GM18909 (cell line): ENCODE results near the gene APBB1IP.
A peak's percentile ranks its signal among the peaks of the same experiment; 100 is the strongest.
"Not testable (repeated sequence)": the region's sequence is repeated elsewhere in the genome, so short reads cannot be mapped to it uniquely, and the experiment has no call there.

ENCODE experiments used
- ATAC-seq: cut with Tn5 transposase; IDR thresholded peaks from one replicate; pipeline ENCODE4 v1.9.1; 2021; ENCODE audit warnings: mild to moderate bottlenecking; ENCODE audit not compliant: unreplicated experiment, poor library complexity

APBB1IP gene

DNA sequence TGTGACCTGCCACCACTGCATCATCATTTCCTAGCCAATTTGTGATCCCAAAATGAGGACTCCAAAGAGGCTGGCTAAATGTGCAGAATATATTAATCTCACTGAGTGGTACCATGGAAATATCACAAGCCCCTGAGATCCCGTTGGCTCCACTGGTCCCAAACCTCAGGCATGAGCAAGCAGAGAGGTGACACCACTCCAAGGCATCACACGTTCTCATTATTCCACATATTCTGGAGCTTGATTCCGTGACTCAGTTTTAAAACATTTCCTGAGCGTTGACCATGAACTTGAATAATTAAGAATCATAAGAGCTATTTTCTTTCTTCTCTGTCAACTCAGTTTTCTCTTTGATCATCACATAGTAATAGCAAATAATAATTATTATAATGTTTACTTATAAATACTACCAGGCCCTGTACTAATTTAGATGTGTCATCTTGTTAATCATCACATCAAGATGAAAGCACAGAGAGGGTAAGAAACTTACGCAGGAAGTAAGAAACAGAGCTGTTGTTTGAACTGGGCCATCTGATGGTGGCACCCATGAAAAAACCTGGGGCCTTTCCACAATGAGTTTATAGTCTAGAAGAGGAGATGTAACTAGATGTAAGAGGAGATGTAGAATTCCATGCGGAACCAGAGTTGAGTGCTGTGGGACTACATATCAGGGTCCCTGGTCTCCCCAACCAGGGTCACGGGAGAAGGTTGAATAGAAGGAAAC, 3.5 kb downstream of the APBB1IP start:
- no peak for ATAC-seq

DNA sequence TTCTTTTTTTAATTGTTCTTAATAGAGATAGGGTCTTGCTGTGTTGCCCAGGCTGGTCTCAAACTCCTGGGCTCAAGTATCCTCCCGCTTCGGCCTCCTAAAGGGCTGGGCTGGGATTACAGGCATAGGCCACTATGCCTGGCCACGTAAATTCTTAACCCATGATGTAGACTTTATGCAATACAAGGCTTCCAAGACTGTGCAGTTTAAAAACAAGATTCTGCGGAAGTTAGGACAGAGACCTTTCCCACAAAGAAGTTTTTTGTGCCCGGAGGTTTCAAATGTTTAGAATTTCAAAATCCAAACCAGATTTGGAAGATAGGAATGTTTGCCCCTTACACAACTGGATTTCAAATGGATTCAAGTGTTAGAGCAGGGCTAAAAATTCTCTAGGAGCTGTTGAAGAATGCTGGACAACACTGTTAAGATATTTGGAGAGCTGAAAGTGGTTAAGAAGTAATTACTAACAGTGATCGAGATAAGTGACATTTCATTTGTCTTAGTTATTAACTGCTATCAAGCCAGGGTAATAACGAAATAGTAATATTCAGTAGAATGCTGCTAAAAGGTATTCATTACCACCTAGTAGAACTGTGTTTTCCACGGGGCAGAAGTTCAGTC, 7.4 kb downstream of the APBB1IP start:
- ATAC-seq: no peak

DNA sequence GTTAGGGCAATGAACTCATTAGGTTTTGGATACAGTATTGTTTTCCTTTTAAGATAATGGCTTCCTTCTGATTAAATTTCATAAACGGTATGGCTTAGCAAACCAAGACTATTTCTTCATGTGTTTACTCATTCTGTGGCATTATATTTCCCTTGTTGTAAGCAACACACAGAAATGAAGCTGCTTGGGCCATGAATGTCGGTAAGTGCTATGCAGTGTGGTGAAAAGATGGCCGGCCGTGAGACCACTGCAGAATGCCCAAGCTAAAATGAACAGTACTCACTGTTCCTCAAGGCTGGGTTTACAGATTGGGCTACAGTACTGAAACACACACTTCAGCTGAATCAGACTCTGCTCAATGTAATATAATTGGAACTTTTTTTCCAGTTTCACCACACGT, 8.1 kb downstream of the APBB1IP start:
- no peak for ATAC-seq

DNA sequence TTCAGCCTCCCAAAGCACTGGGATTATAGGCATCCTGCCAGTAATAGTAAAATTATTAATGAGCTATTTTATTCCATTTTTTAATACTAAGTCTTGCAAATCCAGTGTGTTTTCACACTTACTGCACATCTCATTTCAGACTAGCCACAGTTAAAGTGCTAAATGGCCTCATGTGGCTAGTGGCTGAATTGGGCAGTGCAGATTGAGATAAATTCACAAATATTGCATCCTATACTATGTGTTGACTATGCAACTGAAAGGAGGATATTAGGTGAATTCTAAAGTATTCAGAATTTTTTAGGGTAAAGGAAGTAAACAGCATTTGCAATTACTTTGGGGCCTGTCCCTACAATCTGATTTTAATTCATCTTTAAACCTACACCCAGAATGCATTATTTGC, 10.2 kb downstream of the APBB1IP start:
- peak; percentile 45 for ATAC-seq

- peak; percentile 92 for ATAC-seq
Measured at GRCh38 chr10:26448706-26449435, 10.7 kb downstream of the APBB1IP start.

- ATAC-seq: no peak
Measured at GRCh38 chr10:26449726-26450125, 11.6 kb downstream of the APBB1IP start.

GRCh38 chr10:26451903-26452302, 13.8 kb downstream of the APBB1IP start:
- no peak for ATAC-seq

DNA sequence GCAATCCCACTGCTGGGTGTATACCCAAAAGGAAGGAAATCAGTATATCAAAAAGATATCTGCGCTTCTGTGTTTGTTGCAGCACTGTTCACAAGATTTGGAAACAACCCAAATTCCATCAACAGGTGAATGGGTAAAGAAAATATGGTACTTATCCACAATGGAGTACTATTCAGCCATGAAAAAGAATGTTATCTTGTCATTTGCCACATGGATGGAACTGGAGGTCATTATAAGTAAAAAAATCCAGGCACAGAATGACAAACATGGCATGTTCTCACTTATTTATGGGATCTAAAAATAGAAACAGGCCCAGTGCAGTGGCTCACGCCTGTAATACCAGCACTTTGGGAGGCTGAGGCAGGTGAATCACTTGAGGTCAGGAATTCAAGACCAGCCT, 15.7 kb downstream of the APBB1IP start:
- no peak for ATAC-seq

- ATAC-seq: no peak
Measured at GRCh38 chr10:26454891-26455290, 16.8 kb downstream of the APBB1IP start.

- ATAC-seq: no peak
Measured at GRCh38 chr10:26455567-26456315, 17.6 kb downstream of the APBB1IP start.

DNA sequence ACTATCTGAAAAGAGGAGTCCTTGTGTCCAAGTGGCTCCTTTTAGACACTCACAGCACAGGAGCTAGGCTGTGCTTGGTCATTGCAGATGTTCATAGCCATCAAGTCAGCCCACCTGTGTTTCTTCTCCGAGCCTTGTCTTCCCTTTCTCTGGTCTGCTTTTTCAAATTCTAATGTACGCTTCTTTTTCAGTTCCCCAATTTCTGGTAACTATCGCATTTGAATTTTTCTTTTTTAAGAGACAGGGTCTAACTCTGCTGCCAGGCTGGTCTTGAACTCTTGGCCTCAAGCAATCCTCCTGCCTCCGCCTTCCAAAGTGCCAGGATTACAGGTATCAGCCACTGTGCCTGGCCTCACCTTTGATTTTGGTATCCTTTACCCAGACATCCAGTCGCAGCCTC, 18.9 kb downstream of the APBB1IP start:
- peak; percentile 90 for ATAC-seq

DNA sequence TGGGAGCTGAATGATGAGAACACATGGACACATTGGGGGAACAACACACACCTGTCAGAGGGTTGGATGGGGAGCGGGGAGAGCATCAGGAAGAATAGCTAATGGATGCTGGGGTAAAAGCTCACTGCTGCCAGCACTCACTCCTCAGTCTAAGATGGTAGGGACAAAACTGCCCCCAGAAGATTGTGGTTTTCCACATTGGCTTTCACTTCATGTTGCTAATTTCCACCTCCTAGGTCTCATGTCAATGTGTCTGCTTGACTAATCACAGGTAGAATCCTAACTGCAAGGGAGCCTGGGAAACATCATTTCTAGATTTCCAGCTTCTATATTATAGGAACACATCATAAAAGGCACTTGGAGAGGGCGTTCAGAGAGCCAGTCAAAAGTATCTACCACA, 22.6 kb downstream of the APBB1IP start:
- no peak for ATAC-seq

GRCh38 chr10:26463986-26464385, 25.8 kb downstream of the APBB1IP start:
- no peak for ATAC-seq

- no peak for ATAC-seq
Measured at GRCh38 chr10:26464632-26465280, 26.6 kb downstream of the APBB1IP start.

DNA sequence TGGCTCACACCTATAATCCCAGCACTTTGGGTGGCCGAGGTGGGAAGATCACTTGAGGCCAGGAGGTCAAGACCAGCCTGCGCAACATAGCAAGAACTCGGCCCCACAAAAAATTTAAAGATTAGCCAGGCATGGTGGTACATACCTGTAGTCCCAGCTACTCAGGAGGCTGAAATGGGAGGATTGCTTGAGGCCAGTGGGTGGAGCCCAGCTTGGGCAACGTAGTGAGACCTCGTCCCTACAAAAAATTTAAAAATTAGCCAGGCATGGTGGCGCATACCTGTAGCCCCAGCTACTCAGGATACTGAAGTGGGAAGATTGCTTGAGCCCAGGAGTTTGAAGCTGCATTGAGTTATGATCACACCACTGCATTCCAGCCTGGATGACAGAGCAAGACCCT, 28.4 kb downstream of the APBB1IP start:
- ATAC-seq: not testable (repeated sequence)

DNA sequence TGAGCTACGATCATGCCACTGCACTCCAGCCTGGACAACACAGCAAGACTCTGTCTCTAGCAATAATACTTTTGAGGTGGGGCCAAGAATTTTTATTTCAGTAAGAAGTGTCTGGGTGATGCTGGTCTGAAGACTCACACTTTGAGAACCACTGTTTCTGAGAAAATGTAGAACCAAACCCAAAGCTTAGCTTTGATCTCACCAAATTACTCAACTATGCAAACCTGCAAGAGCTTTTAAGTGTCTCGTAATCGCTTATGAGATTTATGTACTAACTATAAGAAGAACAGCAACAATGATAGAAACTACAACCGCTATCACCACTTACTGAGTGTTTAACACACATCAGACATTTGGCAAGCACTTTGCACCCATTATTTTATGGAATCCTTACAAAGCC, 29.5 kb downstream of the APBB1IP start:
- ATAC-seq: no peak

DNA sequence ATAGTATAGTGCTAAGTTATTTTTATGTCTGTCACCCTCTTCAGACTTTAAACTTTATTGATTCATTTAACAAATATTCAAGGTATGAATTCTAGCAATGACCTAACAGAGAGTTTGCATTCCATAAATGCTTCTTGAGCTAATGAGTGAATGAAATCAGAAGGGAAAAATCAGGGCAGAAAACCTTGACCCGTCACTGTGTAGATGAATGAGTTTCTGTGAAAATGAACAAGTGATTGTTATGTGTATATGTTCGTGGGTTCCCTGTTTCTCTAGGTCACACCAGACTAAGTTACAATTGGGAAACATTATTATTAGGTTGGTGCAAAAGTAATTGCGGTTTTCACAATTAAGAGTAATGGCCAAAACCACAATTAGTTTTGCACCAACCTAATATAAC, 30.1 kb downstream of the APBB1IP start:
- no peak for ATAC-seq

DNA sequence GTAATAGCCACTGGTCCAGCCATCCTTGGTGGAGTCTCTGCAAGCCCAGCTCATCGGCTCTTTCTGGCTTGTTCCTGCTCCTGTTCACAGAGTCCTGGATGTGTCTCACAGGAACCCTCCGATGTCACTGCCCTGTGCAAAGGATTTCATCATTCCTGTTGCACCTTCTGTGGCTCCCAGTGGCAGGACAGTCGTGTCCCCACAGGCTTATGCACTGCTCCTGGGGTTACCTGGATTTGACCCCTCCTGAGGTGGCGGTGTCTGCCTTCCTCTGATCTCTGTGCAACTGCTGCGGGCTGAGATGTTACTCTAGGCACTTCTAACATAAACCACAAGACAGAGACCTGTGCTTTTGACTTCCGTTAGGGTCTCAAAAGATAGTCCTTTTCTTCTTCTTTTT, 30.6 kb downstream of the APBB1IP start:
- ATAC-seq: peak; percentile 82

DNA sequence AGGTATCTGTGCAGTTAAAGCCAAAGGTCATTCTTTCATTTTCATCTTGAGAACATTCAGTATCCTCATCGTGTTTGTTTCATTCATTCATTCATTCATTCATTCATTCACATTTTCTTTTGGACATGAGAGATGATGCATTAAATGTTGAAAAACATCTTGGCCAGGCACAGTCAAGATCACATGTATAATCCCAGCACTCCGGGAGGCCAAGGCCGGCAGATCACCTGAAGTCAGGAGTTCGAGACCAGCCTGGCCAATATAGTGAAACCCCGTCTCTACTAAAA, 34.3 kb downstream of the APBB1IP start:
- no peak for ATAC-seq

GRCh38 chr10:26474026-26474425, 35.9 kb downstream of the APBB1IP start:
- no peak for ATAC-seq

- ATAC-seq: not testable (repeated sequence)
Measured at GRCh38 chr10:26474845-26475244, 36.7 kb downstream of the APBB1IP start.
